HepG2 (cell line): ENCODE measurements around the gene NF2.

ENCODE experiments used
- HDAC6 ChIP-seq: fragments of 200-600 bp; sonication (generic); IDR thresholded peaks from 2 replicates; pipeline ENCODE4 v1.7.0; 2017; ENCODE audit warnings: mild to moderate bottlenecking, antibody characterized with exemption, low read length, low read depth
- HMGXB4 ChIP-seq, 2 experiments: sonication (generic) in 1 of 2; formaldehyde crosslinking in 1 of 2; IDR thresholded peaks; 2 replicates each; pipeline versions ENCODE4 v1.4.0 to v1.6.1; 2018 to 2020; ENCODE audit warnings: missing genetic modification reagents in 2 of 2, borderline replicate concordance in 1 of 2, low read depth in 1 of 2, mild to moderate bottlenecking in 1 of 2, missing biosample characterization in 1 of 2
- NR2C2 ChIP-seq: sonication (generic); formaldehyde crosslinking; IDR thresholded peaks from 2 replicates; pipeline ENCODE4 v1.4.0; 2020; ENCODE audit warnings: missing genetic modification reagents, mild to moderate bottlenecking, moderate library complexity, borderline replicate concordance
- ZNF274 ChIP-seq: sonication (generic); formaldehyde crosslinking; IDR thresholded peaks from 2 replicates; pipeline ENCODE4 v1.5.1; 2020; ENCODE audit warnings: mild to moderate bottlenecking, missing genetic modification reagents
- ZNF660 ChIP-seq: sonication (generic); formaldehyde crosslinking; IDR thresholded peaks from 2 replicates; pipeline ENCODE4 v1.5.1; 2020; ENCODE audit warnings: mild to moderate bottlenecking, low read depth, missing genetic modification reagents, borderline replicate concordance

- TF ChIP-seq ZNF660 (no peak), NR2C2 (CRISPR knock-in tag) (no peak), ZNF274 (CRISPR knock-in tag) (no peak), HDAC6 (no peak), HMGXB4 (CRISPR knock-in tag; IDR thresholded peaks at IDR 0.05; ENCODE audit: borderline replicate concordance in 1 of 2, low read depth in 1 of 2) (no peak)
Observed at GRCh38 chr22:29642694-29643093, 39.3 kb downstream of the NF2 start.
